NCI-H1694 (cell line): ENCODE measurements around the gene RAET1G.
"Not testable (repeated sequence)": the region's sequence is repeated elsewhere in the genome, so short reads cannot be mapped to it uniquely, and the experiment has no call there.

Source experiments
- DNase-seq: peaks from one replicate; lab custom pipeline; 2025; lab: John Stamatoyannopoulos, UW

The RAET1G gene

GRCh38 chr6:149922642-149923326, at the start of gene RAET1G:
Gene RAET1G (minus strand): TSS chr6:149923121. CDS start chr6:149923010, 111 bp downstream.
- DNase-seq = no peak

GRCh38 chr6:149969635-149970034, 46.7 kb upstream of the RAET1G start:
- DNase-seq = no peak

DNA sequence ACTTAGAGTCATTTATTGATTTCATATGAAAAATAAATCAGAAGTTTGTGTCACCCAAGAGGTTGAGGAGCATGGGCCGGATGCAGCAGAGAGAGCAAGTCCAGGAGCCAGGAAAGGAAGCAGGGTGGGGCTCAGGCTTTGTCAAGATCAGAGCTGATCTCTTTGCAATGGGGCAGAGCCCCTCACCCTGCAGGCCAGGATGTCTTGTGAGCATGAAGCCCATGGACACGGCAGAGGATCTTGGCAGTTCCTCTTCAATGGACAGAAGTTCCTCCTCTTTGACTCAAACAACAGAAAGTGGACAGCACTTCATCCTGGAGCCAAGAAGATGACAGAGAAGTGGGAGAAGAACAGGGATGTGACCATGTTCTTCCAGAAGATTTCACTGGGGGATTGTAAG, 46.0 kb upstream of the RAET1G start:
- not testable (repeated sequence) for DNase-seq

DNA sequence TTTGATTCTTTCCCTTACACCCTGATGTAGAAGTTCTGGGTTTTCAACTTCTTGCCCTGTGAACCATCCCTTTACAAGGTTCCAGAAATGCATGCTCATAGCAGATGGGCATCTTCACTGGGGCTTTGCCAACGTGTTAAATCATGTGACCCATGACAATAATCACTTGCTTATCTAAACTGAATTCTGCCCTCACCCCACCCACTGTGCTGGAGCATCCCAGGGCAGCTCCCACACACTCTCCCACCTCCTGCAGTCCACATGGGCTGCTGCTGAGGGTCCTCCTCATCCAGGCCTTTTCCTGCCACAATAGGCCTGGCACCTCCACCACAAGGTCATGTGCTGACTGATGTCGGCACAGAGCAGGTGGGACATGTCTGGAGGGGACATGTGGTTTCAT, 45.1 kb upstream of the RAET1G start:
- not testable (repeated sequence) for DNase-seq

DNA sequence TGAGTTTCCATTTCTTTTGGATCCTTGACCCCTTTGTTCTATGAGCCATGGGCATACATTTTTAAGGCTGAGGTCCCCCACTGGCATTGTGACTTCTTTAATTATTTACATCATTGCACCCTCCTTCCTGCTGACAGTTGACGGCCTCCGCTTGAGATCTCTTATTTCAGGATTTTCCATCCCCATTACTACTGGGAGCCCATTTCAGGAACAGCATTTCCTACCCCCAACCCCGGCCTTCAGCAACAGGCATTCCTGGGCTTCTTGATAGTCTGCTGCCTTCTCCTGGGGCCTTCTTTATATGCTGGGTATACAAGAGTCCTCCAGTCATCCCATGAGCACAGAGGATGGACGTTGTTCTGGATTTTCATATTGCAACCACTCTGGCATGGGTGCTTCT, 44.7 kb upstream of the RAET1G start:
- no peak for DNase-seq

GRCh38 chr6:149966319-149966718, 43.4 kb upstream of the RAET1G start:
- DNase-seq = not testable (repeated sequence)

DNA sequence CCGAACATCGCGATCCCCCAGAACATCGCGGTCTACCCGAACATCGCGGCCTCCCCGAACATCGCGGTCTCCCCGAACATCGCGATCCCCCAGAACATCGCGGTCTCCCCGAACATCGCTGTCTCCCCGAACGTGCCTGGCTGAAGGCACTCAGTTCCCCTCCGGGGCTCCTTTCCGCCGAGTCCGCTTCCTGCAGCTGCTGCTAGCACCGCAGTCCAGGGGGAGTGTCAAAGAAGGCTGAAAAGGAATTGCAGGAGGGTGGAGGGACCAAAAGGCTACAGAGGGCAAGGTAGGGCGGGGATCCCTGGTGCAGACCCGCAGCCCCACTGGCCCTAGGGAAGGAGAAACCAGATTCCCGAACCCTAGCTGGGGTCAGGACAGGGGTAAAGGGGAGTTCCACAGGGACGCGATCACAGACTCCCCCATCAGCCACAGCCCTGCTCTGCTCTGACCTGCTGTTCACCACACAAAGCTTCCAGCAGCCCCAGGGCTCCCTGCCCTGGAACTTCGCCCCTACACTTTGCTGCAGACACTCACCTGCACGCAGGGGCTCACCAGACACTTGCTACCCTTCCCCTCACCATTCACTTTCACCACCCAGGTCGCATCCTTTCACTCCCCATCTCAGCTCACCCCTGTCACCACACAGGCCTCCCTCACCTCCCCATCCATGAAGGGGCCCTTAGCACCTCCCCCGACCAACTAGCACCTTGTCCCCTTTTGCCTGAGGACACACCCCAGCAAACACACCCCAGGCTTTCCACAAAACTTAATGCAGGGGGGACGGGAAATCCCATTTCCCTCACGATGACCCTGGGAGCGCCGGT, 42.5 kb upstream of the RAET1G start:
- no peak for DNase-seq

DNA sequence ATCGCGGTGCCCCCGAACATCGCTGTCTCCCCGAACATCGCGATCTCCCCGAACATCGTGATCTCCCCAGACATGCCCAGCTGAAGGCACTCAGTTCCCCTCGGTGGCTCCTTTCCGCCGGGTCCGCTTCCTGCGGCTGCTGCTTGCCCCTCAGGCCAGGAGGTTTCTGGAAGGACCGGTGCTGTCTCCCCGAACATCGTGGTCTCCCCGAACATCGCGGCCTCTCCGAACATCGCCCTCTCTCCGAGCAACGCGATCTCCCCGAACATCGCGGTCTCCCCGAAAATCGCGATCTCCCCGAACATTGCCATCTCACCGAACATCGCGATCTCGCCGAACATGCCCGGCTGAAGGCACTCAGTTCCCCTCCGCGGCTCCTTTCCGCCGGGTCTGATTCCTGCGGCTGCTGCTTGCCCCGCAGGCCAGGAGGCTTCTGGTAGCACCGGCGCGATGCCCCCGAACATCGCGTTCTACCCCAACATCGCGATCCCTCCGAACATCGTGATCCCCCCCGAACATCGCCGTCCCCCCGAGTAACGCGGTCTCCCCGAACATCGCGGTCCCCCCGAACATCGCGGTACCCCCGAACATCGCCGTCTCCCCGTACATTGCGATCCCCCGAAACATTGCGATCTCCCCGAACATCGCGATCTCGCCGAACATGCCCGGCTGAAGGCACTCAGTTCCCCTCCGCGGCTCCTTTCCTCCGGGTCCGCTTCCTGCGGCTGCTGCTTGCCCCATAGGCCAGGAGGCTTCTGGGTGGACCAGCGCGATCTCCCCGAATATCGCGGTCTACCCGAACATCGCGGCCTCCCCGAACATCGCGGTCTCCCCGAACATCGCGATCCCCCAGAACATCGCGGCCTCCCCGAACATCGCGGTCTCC, 41.6 kb upstream of the RAET1G start:
- no peak for DNase-seq

DNA sequence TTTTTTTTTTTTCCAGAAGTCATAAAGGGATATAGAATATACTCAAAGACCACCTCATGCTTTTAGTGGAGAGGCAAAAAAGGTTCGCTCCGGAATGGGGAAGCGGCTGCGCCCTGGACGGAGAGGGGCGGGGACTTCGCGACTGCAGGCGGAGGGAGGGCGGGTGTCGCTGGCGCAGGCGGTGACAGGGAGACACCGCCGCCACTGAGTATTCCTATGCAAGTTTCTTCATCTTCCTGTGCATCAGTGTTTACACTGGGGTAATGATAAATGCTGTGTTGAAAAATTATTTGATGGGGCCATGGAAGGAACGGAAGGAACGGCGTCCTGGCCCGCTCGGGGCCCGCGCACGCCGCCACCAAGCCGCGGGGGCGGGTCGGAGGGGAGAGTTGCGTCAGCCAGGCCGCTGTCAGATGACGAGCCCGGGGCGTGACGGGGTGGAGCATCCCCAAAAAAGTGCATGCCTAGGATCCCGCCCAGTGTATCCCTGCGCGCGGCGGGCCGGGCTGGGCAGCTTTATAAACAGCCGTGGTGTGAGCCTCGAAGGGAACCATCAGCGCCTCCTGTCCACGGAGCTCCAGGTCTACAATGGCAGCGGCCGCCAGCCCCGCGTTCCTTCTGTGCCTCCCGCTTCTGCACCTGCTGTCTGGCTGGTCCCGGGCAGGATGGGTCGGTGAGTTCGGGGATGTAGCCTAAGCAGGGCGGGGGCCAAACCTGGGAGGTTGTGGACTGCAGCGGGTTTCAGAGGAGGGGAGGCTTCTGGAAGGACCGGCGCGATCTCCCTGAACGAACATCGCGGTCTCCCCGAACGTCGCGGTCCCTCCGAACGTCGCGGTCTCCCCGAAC, 40.8 kb upstream of the RAET1G start, which contains the start of gene ULBP1:
ULBP1 (plus strand) TSS at position 482 of the 846 bp plus-strand sequence; CDS start at position 589, 107 bp downstream.
- peak; percentile 42 for DNase-seq

- DNase-seq = no peak
Measured at GRCh38 chr6:149963212-149963461, 40.2 kb upstream of the RAET1G start.

GRCh38 chr6:149962461-149963211, 39.7 kb upstream of the RAET1G start:
- no peak for DNase-seq

DNA sequence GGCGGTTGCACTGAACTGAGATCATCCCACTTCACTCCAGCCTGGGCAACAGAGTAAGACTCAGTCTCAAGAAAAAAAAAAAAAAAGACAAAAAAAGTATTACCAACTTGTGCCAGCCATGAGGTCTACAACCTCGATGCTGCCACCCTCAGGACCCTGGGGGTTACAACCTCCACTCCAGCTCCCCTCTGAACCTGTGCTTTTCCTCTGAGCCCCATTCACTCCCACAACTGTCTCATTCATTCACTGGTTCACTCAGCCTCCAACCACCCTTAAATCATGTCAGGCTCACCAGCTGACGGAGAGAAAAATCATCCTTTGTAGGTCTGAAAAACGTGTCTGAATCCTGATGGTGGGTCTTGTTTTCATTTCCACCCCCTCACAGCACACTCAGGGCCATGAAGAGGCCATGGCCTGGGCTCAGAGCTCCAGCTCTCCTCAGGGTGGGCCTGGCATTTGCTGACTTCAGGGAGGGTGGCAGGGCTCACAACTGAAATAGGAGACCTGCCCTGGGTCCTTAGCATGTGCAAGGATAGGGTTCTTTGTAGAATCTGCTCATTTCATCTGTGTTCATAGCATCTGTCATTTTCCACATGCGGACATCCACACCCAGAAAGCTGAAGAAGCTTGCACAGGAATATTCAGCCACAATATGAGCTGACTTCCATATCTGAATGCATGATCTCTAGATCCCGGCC, 39.0 kb upstream of the RAET1G start:
- DNase-seq = no peak

GRCh38 chr6:149960488-149960887, 37.6 kb upstream of the RAET1G start:
- DNase-seq = no peak

GRCh38 chr6:149959806-149960205, 36.9 kb upstream of the RAET1G start:
- DNase-seq = not testable (repeated sequence)

- DNase-seq = not testable (repeated sequence)
Measured at GRCh38 chr6:149958124-149958523, 35.2 kb upstream of the RAET1G start.

- DNase-seq = not testable (repeated sequence)
Measured at GRCh38 chr6:149955654-149956317, 32.9 kb upstream of the RAET1G start.

GRCh38 chr6:149954984-149955653, 32.2 kb upstream of the RAET1G start:
- not testable (repeated sequence) for DNase-seq

DNA sequence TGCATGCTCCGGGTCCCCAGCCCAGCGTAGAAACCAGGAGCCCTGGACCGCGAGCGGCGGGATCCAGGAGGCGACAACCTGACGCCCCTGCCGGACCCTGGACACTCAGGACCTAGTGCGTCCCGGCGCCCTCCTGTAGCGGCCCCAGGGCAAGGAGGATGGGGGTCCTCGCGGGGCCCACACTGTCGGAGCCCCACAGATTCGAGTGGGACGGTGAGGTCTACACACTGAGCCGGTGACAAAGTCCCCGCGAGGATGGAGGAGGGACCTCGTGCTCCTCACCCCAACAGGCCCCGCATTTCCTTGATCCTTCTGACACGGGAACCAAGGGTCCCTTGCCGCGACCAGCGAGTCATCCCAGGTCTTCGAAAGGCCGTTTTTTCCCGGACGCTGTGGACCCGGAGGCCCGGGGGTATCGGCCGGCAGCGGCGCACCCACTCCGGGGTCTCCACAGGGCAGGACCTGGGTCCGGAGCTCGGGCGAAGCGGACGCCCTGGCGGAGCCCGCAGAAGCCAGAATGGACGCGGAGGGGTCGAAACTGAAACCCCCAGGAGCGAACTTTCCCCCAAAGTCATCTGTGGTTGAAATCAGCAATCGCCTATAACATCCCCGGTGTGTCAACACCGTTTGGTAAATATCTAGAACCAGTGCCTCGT, 31.5 kb upstream of the RAET1G start:
- not testable (repeated sequence) for DNase-seq
